Measurements from ENCODE around the gene SUMO2. TPM values are rescaled to one million over a fixed set of nuclear protein-coding genes. Genes with fewer than 3 reads are reported as not detected.
A peak's percentile ranks its signal among the peaks of the same experiment; 100 is the strongest.

The SUMO2 gene
- total RNA-seq, 6 donors from 2014 or later = 19.9 to 343 (median 64.9) TPM

DNA sequence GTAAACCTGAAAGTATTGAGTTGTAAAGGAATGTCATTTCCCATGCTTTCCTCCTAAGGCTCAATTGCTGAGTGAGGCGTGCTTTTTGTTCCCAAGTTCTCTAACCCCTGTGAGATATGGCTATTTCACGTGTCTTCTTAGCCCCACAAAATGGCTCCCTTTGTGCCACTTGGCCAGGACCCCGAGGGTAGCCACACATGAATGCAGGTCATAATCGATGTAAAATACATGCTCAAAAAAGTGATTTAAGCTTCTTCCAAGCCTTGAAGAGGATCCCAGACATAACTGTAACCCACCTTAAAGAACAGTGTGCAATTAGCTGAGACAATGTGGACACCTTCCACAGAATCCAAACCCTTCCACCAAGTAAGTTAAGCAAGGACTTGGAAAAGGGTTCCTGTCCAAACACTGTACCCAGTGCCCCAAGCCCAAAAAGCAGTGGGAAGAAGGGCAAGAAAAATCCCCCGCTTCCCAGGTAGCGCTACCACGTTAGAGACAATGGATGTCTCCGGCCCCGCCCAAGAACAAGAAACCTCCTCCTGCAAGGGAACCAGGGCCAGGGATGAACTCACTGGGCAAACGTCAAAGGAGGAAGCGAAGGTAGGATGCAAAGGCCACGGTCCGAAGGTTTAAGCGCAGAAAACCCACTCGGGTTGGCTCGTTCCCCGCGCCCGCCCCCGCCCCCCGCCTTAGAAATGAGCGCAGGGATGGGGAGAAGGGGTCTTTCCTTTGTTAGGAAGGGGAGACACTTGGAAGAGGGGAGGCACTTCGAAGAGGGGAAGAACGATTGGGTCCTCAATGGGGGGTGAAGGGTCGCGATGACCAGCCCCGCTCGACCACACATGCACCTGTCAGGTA, 29.6 kb downstream of the SUMO2 start:
- ATAC-seq (ENCODE audit: low FRiP score in 2 of 2) (no peak), DNase-seq (peak in 1 of 2 donors; percentile 48)
- Histone ChIP-seq H3K9me3 (no peaks in the 10 kb centered on the region), H3K36me3 (peaks cover 0 to 3% (median 1%) of the 10 kb centered on the region in 4 donors), H3K27ac (peak overlapping the region in 2 of 4 donors; percentile 42 to 95), H3K4me3 (peak overlapping the region; percentile 47 to 99 (median 82)), H3K27me3 (no peaks in the 10 kb centered on the region), H3K4me1 (peaks cover 12 to 27% (median 18%) of the 10 kb centered on the region in 4 donors)
- WGBS, 2 donors = 8 to 9% methylated on average over 22 to 28 of the region's 28 CpGs
- TF ChIP-seq, protein P1, sequence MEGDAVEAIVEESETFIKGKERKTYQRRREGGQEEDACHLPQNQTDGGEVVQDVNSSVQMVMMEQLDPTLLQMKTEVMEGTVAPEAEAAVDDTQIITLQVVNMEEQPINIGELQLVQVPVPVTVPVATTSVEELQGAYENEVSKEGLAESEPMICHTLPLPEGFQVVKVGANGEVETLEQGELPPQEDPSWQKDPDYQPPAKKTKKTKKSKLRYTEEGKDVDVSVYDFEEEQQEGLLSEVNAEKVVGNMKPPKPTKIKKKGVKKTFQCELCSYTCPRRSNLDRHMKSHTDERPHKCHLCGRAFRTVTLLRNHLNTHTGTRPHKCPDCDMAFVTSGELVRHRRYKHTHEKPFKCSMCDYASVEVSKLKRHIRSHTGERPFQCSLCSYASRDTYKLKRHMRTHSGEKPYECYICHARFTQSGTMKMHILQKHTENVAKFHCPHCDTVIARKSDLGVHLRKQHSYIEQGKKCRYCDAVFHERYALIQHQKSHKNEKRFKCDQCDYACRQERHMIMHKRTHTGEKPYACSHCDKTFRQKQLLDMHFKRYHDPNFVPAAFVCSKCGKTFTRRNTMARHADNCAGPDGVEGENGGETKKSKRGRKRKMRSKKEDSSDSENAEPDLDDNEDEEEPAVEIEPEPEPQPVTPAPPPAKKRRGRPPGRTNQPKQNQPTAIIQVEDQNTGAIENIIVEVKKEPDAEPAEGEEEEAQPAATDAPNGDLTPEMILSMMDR (IDR thresholded peaks at IDR 0.05) = no peak
- TF ChIP-seq POLR2AphosphoS5 (IDR thresholded peaks at IDR 0.05) (no peak), EP300 (IDR thresholded peaks at IDR 0.05) (no peak), POLR2A (IDR thresholded peaks at IDR 0.05) (no peak)

DNA sequence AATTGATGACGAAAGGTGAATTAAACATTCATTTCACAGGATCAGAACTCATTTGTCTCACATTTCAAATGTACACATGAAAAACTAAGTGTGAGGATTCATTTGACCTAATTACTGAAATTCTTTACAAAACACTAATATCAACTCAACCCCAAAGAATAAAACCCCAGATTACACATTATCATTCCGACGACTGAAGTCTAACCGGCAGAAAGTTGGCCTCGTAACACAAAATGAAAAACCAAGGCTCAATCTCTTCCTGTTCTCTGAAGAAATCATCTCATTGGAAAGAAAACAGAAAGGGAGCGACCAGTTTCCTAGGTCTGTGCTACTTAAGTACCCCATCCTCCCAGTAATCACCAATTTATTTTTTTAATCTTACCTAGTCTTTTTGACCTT, 30.2 kb downstream of the SUMO2 start:
- H3K4me3 ChIP-seq = peak overlapping the region in 3 of 4 donors; percentile 65 to 99 (median 99)
- peaks cover 12 to 27% (median 18%) of the 10 kb centered on the region in 4 donors for H3K4me1 ChIP-seq
- DNase-seq (no peak), ATAC-seq (ENCODE audit: low FRiP score in 2 of 2) (no peak)
- TF ChIP-seq POLR2AphosphoS5 (IDR thresholded peaks at IDR 0.05) (no peak), POLR2A (IDR thresholded peaks at IDR 0.05) (no peak)
- no peaks in the 10 kb centered on the region for H3K27me3 ChIP-seq
- no peak overlapping the region for H3K27ac ChIP-seq
- WGBS, 2 donors = 82% methylated on average over 6 of the region's 6 CpGs
- H3K36me3 ChIP-seq = peaks cover under 1 to 9% (median 3%) of the 10 kb centered on the region in 4 donors
- H3K9me3 ChIP-seq = no peaks in the 10 kb centered on the region

DNA sequence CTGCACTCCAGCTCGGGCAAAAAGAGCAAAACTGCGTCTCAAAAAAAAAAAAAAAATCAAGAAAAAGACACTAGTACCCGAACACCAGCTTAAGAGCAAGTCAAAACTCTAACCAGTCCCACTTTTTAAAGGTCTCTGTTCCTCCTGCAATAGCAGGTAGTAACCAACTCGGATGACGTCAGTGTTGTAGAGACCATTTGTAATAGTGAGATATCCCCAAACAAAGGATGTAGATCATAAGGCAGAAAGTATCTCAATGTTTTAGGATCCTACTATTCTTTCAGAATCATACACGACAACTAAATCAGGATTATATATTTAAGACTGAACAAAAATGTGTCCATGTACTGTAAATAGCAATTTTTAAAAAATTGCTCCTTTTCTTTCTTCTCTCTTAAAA, 30.8 kb downstream of the SUMO2 start:
- TF ChIP-seq, protein P1 (IDR thresholded peaks at IDR 0.05) = no peak
- no peak for TF ChIP-seq POLR2AphosphoS5 (IDR thresholded peaks at IDR 0.05)
- TF ChIP-seq POLR2A (IDR thresholded peaks at IDR 0.05) = no peak
- no peak for TF ChIP-seq EP300 (IDR thresholded peaks at IDR 0.05)
- Histone ChIP-seq H3K27me3 (no peaks in the 10 kb centered on the region), H3K36me3 (peaks cover 5 to 15% (median 7%) of the 10 kb centered on the region in 4 donors), H3K4me3 (no peak overlapping the region), H3K4me1 (peaks cover 12 to 27% (median 18%) of the 10 kb centered on the region in 4 donors), H3K27ac (no peak overlapping the region), H3K9me3 (no peaks in the 10 kb centered on the region)
- WGBS, 2 donors = 85 to 86% methylated on average over 6 of the region's 6 CpGs
- ATAC-seq (ENCODE audit: low FRiP score in 2 of 2) (no peak), DNase-seq (no peak)

DNA sequence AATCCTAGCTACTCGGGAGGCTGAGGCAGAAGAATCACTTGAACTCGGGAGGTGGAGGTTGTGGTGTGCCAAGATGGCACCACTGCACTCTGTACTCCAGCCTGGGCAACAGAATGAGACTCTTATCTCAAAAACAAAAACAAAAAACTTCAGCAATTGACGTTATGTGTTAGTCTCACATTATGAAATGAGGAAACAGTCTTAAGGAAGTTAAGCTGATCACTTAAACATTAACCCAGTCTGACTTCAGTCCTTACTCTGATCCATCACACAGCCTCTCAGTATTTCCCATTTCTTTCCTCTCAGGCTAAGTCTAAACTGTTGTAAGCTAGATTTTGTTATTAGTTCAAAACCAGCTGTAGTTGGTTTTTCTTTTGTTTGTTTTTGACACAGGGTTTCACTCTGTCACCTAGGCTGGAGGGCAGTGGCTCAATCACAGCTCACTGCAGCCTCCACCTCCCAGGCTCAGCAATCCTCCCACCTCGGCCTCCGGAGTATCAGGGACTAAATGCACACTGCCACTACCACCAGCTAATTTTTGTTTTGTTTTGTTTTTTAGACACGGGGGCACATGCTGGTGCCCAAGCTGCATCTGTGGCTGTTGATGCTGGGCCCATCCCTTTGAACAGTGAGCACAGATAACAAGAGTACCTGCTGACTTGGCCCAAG, 34.7 kb downstream of the SUMO2 start:
- peak; percentile 48 to 65 for ATAC-seq (ENCODE audit: low FRiP score in 2 of 2)
- DNase-seq = no peak

More for the DNA sequence above, 34.7 kb downstream of the SUMO2 start:
- no peak overlapping the region for H3K4me3 ChIP-seq
- peak overlapping the region in 3 of 4 donors; percentile 30 to 56 (median 36) for H3K27ac ChIP-seq
- H3K9me3 ChIP-seq = no peaks in the 10 kb centered on the region
- TF ChIP-seq, protein P1 (IDR thresholded peaks at IDR 0.05) = no peak
- no peak for TF ChIP-seq EP300 (IDR thresholded peaks at IDR 0.05)
- TF ChIP-seq POLR2A (IDR thresholded peaks at IDR 0.05) = peak in 1 of 4 donors; percentile 51
- TF ChIP-seq POLR2AphosphoS5 (IDR thresholded peaks at IDR 0.05) = no peak
- H3K27me3 ChIP-seq = no peaks in the 10 kb centered on the region
- H3K4me1 ChIP-seq = peaks cover 3 to 11% (median 10%) of the 10 kb centered on the region in 4 donors
- H3K36me3 ChIP-seq = peaks cover 5 to 40% (median 28%) of the 10 kb centered on the region in 4 donors
- 68 to 73% methylated on average over 6 of the region's 6 CpGs for WGBS, 2 donors

Measured in upper lobe of left lung (tissue), 6 donors.